ENCODE measurements around the gene KIDINS220. TPM values are rescaled to one million over a fixed set of nuclear protein-coding genes. Genes with fewer than 3 reads are reported as not detected.

Gene KIDINS220
- total and polyA plus RNA-seq, 8 donors = 60.5 to 113 (median 95.0) TPM

DNA sequence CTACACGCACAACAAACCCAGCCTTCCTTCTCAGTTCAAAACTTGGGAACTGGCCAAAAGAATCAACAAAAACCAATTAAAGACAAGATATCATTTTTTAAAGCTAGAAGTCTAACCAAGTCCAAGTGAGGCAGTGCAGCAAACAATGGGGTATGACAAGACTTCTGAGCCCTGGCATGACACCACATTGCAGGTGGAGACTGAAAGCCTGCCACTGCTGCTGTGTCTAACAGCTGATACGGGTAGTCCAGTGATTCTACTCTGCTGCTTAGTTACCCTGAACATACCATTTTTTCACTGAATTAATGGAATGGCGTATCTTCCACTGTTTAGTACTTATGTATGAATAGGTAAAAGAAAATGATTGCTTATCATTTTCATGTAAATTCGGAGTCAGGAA is 47.4 kb upstream of the KIDINS220 start:
- Histone ChIP-seq H3K36me3 (peaks cover 0 to 14% of the 10 kb centered on the region in 2 donors), H3K4me1 (no peaks in the 10 kb centered on the region), H3K9me3 (no peaks in the 10 kb centered on the region), H3K27ac (no peak overlapping the region), H3K4me3 (no peak overlapping the region), H3K27me3 (no peaks in the 10 kb centered on the region)
- TF ChIP-seq, protein P1, sequence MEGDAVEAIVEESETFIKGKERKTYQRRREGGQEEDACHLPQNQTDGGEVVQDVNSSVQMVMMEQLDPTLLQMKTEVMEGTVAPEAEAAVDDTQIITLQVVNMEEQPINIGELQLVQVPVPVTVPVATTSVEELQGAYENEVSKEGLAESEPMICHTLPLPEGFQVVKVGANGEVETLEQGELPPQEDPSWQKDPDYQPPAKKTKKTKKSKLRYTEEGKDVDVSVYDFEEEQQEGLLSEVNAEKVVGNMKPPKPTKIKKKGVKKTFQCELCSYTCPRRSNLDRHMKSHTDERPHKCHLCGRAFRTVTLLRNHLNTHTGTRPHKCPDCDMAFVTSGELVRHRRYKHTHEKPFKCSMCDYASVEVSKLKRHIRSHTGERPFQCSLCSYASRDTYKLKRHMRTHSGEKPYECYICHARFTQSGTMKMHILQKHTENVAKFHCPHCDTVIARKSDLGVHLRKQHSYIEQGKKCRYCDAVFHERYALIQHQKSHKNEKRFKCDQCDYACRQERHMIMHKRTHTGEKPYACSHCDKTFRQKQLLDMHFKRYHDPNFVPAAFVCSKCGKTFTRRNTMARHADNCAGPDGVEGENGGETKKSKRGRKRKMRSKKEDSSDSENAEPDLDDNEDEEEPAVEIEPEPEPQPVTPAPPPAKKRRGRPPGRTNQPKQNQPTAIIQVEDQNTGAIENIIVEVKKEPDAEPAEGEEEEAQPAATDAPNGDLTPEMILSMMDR (IDR thresholded peaks at IDR 0.05) = no peak
- ATAC-seq (no peak), DNase-seq (no peak)
- intact Hi-C loops (cut with DNase I) = no loop called here

DNA sequence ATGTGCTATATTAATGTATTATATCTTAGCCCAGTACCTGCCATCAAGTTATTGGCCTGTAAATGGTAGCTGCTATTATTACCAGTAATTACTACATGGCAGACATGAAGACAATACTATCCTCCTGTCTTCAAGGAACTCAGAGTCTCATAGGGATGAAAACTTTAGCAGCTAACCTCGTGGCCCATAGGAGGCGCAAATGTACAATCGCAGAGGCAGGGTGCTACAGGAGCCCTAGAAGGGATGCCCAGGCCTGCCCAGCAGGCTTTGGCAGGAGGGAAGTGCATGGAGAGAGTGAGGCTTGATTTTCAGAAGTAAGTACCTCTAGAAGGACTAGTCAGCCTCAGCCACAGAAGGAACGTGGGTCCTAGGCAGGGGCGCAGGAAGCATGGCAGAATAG is 44.7 kb upstream of the KIDINS220 start:
- intact Hi-C loops (cut with DNase I) = no loop called here
- Histone ChIP-seq H3K9me3 (no peaks in the 10 kb centered on the region), H3K4me3 (no peak overlapping the region), H3K27me3 (no peaks in the 10 kb centered on the region), H3K4me1 (no peaks in the 10 kb centered on the region), H3K27ac (no peak overlapping the region), H3K36me3 (peaks cover 0 to 24% of the 10 kb centered on the region in 2 donors)
- DNase-seq (no peak), ATAC-seq (peak; percentile 39)
- TF ChIP-seq, protein P1 (IDR thresholded peaks at IDR 0.05) = no peak

DNA sequence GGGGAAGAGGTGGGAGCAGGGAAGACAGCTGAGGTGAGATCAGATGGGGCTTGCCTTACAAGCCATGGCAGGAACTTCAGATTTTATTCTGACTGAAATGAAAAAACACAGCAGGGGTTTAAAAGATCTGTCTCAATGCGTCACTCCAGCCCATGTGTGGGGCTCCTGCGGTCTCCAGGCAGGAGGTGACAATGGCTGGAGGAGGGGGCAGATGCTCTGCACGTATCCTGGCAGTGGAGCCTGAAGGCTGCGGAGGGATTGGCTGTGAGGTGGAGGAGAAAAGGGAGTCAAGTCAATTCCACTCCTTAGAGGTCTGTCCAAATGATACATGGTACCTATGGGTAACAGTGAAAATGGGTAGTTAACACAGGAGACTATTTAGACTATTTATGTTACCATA is 40.5 kb upstream of the KIDINS220 start:
- Histone ChIP-seq H3K4me3 (no peak overlapping the region), H3K4me1 (no peaks in the 10 kb centered on the region), H3K27ac (no peak overlapping the region), H3K36me3 (peaks cover 0 to 30% of the 10 kb centered on the region in 2 donors), H3K27me3 (no peaks in the 10 kb centered on the region), H3K9me3 (no peaks in the 10 kb centered on the region)
- DNase-seq = no peak
- intact Hi-C loops (cut with DNase I) = loop anchor here in 1 of 2 donors (10.0 kb wide), 1 partner anchor 257 kb away; no protein-coding TSS in a partner anchor
- TF ChIP-seq, protein P1 (IDR thresholded peaks at IDR 0.05) = no peak
- no peak for ATAC-seq

DNA sequence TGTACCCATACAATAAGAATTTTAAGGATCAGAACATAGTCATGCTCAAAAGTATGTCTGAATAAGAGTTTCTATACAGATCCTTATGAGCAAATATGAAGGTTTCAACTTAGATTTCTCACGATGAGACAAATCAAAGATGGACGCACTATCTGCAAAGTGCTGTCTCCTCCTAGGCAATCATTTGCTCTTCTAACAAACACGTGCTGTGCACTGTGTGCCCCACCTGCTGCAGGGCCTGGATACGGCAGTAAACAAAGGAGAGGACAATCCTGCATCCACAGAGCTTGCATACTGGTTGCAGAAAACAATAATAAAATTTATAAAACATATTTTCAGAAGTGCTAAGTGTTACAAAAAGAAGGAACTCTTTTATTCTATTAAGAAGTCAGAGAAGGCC is 39.9 kb upstream of the KIDINS220 start:
- Histone ChIP-seq H3K36me3 (peaks cover 0 to 30% of the 10 kb centered on the region in 2 donors), H3K4me1 (no peaks in the 10 kb centered on the region), H3K9me3 (no peaks in the 10 kb centered on the region), H3K27ac (no peak overlapping the region), H3K27me3 (no peaks in the 10 kb centered on the region), H3K4me3 (no peak overlapping the region)
- intact Hi-C loops (cut with DNase I) = loop anchor here in 1 of 2 donors (10.0 kb wide), 1 partner anchor 257 kb away; no protein-coding TSS in a partner anchor
- DNase-seq (no peak), ATAC-seq (no peak)
- TF ChIP-seq, protein P1 (IDR thresholded peaks at IDR 0.05) = no peak

DNA sequence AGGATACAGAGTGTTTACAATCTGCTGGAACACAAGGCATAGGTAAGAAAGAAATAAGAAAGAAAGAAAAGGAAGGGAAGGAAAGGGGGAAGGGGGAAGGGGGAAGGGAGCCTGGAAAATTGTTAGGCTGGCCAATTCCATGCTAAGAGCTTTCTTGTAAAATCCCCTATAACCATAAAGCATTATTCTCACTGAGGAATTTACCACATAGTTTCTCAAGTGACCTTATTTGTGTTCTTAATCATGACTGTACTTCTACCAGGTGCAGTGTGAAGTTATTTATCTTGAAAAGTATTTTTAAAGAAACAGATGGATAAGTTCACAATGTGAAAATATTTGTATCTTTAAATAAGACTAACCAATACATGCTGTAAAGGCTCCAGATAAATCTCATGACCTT is 39.2 kb upstream of the KIDINS220 start:
- no peak overlapping the region for H3K27ac ChIP-seq
- intact Hi-C loops (cut with DNase I) = loop anchor here in 1 of 2 donors (10.0 kb wide), 1 partner anchor 258 kb away; no protein-coding TSS in a partner anchor
- TF ChIP-seq, protein P1 (IDR thresholded peaks at IDR 0.05) = no peak
- ATAC-seq = no peak
- DNase-seq = no peak
- no peaks in the 10 kb centered on the region for H3K9me3 ChIP-seq
- H3K27me3 ChIP-seq = no peaks in the 10 kb centered on the region
- H3K4me3 ChIP-seq = no peak overlapping the region
- H3K4me1 ChIP-seq = no peaks in the 10 kb centered on the region
- H3K36me3 ChIP-seq = peaks cover 0 to 30% of the 10 kb centered on the region in 2 donors

Data from left lung (tissue), 10 donors.